IMR-90 (cell line): Measurements from ENCODE around the gene GABRB3. TPM values are rescaled to one million over a fixed set of nuclear protein-coding genes. Genes with fewer than 3 reads are reported as not detected.

Source experiments
- ATAC-seq: fragments of 200-7000 bp; cut with Tn5 transposase; 2 replicates; pipeline ENCODE4 v1.9.1; 2020; ENCODE audit warnings: low read depth, mild to moderate bottlenecking, moderate library complexity
- BruUV-seq: library from RNA; stranded (reverse); fragments of 400-500 nt; replicated peaks from 2 replicates; lab custom pipeline; 2021; lab: Mats Ljungman, UMichigan
- CTCF ChIA-PET: fragments of 300-600 bp; formaldehyde crosslinking; extraction: SDS; loops from one replicate; lab custom pipeline; 2021; ENCODE audit warnings: antibody characterized with exemption; lab: Yijun Ruan, JAX
- POLR2A ChIA-PET: fragments of 300-600 bp; sonication (Branson Sonifier 250); formaldehyde crosslinking; loops from one replicate; lab custom pipeline; 2022; ENCODE audit warnings: antibody characterized with exemption; ENCODE audit not compliant: unreplicated experiment; lab: Charles Lee
- DNase-seq: peaks from one replicate; pipeline ENCODE4 v3.0.0; 2013
- H2AFZ ChIP-seq: replicated peaks from 2 replicates; pipeline ENCODE3; 2013; ENCODE audit warnings: low read length, mild to moderate bottlenecking; ENCODE audit not compliant: poor library complexity
- H2AK5ac ChIP-seq: 2 replicates; pipeline ENCODE4 v1.6.1; 2013; ENCODE audit warnings: low read depth, low read length, inconsistent platforms
- H2AK9ac ChIP-seq: replicated peaks from 2 replicates; pipeline ENCODE3; 2013; ENCODE audit warnings: mild to moderate bottlenecking, low read depth, low read length, moderate library complexity; ENCODE audit not compliant: poor library complexity
- H2BK120ac ChIP-seq: 2 replicates; pipeline ENCODE4 v1.6.1; 2013; ENCODE audit warnings: low read depth, low read length, inconsistent platforms
- H2BK15ac ChIP-seq: 3 replicates; pipeline ENCODE4 v1.6.1; 2013; ENCODE audit warnings: low read depth, low read length, inconsistent platforms
- H2BK20ac ChIP-seq: 2 replicates; pipeline ENCODE4 v1.6.1; 2013; ENCODE audit warnings: low read depth, mild to moderate bottlenecking, inconsistent platforms, low read length, moderate library complexity
- H2BK5ac ChIP-seq: 2 replicates; pipeline ENCODE4 v1.6.1; 2013; ENCODE audit warnings: mild to moderate bottlenecking, low read depth, low read length, inconsistent platforms; ENCODE audit not compliant: poor library complexity, severe bottlenecking
- H3K14ac ChIP-seq: replicated peaks from 2 replicates; pipeline ENCODE4 v1.6.1; 2013; ENCODE audit warnings: low read depth, low read length, inconsistent platforms
- H3K18ac ChIP-seq: 2 replicates; pipeline ENCODE4 v1.6.1; 2013; ENCODE audit warnings: low read depth, low read length, control low read depth
- H3K23ac ChIP-seq: 2 replicates; pipeline ENCODE4 v1.6.1; 2013; ENCODE audit warnings: low read depth, low read length, inconsistent platforms
- H3K27ac ChIP-seq: 2 replicates; pipeline ENCODE4 v1.5.1; 2013; ENCODE audit warnings: mild to moderate bottlenecking, control low read depth, low read length; ENCODE audit not compliant: insufficient read depth
- H3K27me3 ChIP-seq: 2 replicates; pipeline ENCODE4 v1.6.1; 2013; ENCODE audit warnings: low read length; ENCODE audit not compliant: control insufficient read depth, insufficient read depth
- H3K36me3 ChIP-seq: 2 replicates; pipeline ENCODE4 v1.6.1; 2013; ENCODE audit warnings: low read length, mixed read lengths; ENCODE audit not compliant: control insufficient read depth, insufficient read depth
- H3K4ac ChIP-seq: 2 replicates; pipeline ENCODE4 v1.6.1; 2013; ENCODE audit warnings: low read depth, low read length, inconsistent platforms
- H3K4me1 ChIP-seq: 2 replicates; pipeline ENCODE4 v1.6.1; 2013; ENCODE audit warnings: low read length, mixed read lengths; ENCODE audit not compliant: control insufficient read depth, insufficient read depth
- H3K4me2 ChIP-seq: 2 replicates; pipeline ENCODE4 v1.6.1; 2013; ENCODE audit warnings: low read depth, mild to moderate bottlenecking, control low read depth, low read length, moderate library complexity
- H3K4me3 ChIP-seq: 2 replicates; pipeline ENCODE4 v1.5.1; 2013; ENCODE audit warnings: low read depth, mild to moderate bottlenecking, control low read depth, low read length, moderate library complexity; ENCODE audit not compliant: insufficient read depth
- H3K56ac ChIP-seq: 2 replicates; pipeline ENCODE4 v1.6.1; 2013; ENCODE audit warnings: low read length, inconsistent platforms; ENCODE audit not compliant: insufficient read depth; ENCODE audit errors: extremely low read depth
- H3K79me1 ChIP-seq, 2 experiments: 2 replicates each; pipeline ENCODE4 v1.6.1; 2013; ENCODE audit warnings: low read length in 2 of 2, inconsistent platforms in 1 of 2, low read depth in 1 of 2
- H3K9ac ChIP-seq: 2 replicates; pipeline ENCODE4 v1.6.1; 2013; ENCODE audit warnings: low read depth, low read length, control low read depth
- H3K9me1 ChIP-seq: 2 replicates; pipeline ENCODE4 v1.6.1; 2013; ENCODE audit warnings: low read length, inconsistent platforms; ENCODE audit not compliant: insufficient read depth
- H3K9me3 ChIP-seq: 2 replicates; pipeline ENCODE4 v1.6.1; 2013; ENCODE audit warnings: low read length; ENCODE audit not compliant: control insufficient read depth, insufficient read depth
- H4K20me1 ChIP-seq: 2 replicates; pipeline ENCODE4 v1.6.1; 2013; ENCODE audit warnings: low read length, inconsistent platforms; ENCODE audit not compliant: insufficient read depth
- H4K5ac ChIP-seq: 2 replicates; pipeline ENCODE4 v1.6.1; 2013; ENCODE audit warnings: mild to moderate bottlenecking, low read depth, low read length, control low read depth
- H4K8ac ChIP-seq, 2 experiments: 2 replicates each; pipeline ENCODE4 v1.6.1; 2013; ENCODE audit warnings: low read depth in 2 of 2, low read length in 2 of 2, control low read depth in 1 of 2, inconsistent platforms in 1 of 2
- H4K91ac ChIP-seq: 2 replicates; pipeline ENCODE4 v1.6.1; 2013; ENCODE audit warnings: low read depth, low read length, inconsistent platforms; ENCODE audit not compliant: insufficient read depth
- BHLHE40 ChIP-seq: fragments of 150-350 bp; IDR thresholded peaks from 2 replicates; pipeline ENCODE4 v1.6.1; 2016; ENCODE audit warnings: mild to moderate bottlenecking, low read depth, low read length
- CEBPB ChIP-seq: IDR thresholded peaks from 2 replicates; pipeline ENCODE4 v1.6.1; 2012; ENCODE audit warnings: low read depth, low read length, improper control_type of control experiment
- CHD1 ChIP-seq: IDR thresholded peaks from 2 replicates; pipeline ENCODE4 v1.6.1; 2012; ENCODE audit warnings: low read depth, low read length, improper control_type of control experiment
- FOS ChIP-seq: fragments of 150-350 bp; IDR thresholded peaks from 2 replicates; pipeline ENCODE4 v1.6.1; 2016; ENCODE audit warnings: low read depth, low read length
- MAFK ChIP-seq: IDR thresholded peaks from 2 replicates; pipeline ENCODE4 v1.6.1; 2012; ENCODE audit warnings: low read depth, low read length, improper control_type of control experiment
- MAZ ChIP-seq: IDR thresholded peaks from 2 replicates; pipeline ENCODE4 v1.6.1; 2012; ENCODE audit warnings: low read depth, mild to moderate bottlenecking, low read length, improper control_type of control experiment, moderate library complexity, borderline replicate concordance
- NFE2L2 ChIP-seq: fragments of 150-350 bp; IDR thresholded peaks from 2 replicates; pipeline ENCODE4 v1.6.1; 2016; ENCODE audit warnings: low read depth, mild to moderate bottlenecking, low read length
- POLR2A ChIP-seq: IDR thresholded peaks from 2 replicates; pipeline ENCODE4 v1.6.1; 2012; ENCODE audit warnings: mild to moderate bottlenecking, low read depth, low read length
- RAD21 ChIP-seq: IDR thresholded peaks from 2 replicates; pipeline ENCODE4 v1.6.1; 2012; ENCODE audit warnings: low read length, improper control_type of control experiment
- RCOR1 ChIP-seq: IDR thresholded peaks from 2 replicates; pipeline ENCODE4 v1.6.1; 2012; ENCODE audit warnings: mild to moderate bottlenecking, low read length, improper control_type of control experiment; ENCODE audit not compliant: insufficient replicate concordance
- SMC3 ChIP-seq: fragments of 150-350 bp; IDR thresholded peaks from 2 replicates; pipeline ENCODE4 v1.6.1; 2016; ENCODE audit warnings: low read depth, mild to moderate bottlenecking, antibody characterized with exemption, low read length, moderate library complexity
- WGBS, 2 experiments: methylation state at CpG; one replicate each; pipeline versions ENCODE4 v1.1.5 to v1.1.7; 2013; ENCODE audit warnings: missing lambda C conversion rate in 2 of 2; ENCODE audit not compliant: insufficient read length in 1 of 2; ENCODE audit errors: extremely low coverage in 2 of 2; 5-methylcytosine and 5-hydroxymethylcytosine counted together
- dilution Hi-C: fragments of 300-500 bp; cut with HindIII; formaldehyde crosslinking; loops from one replicate; pipeline ENCODE4 v1.14.3; 2018; ENCODE audit warnings: low sequenced_read_pairs; ENCODE audit not compliant: unreplicated experiment
- in situ Hi-C: fragments of 300-500 bp; cut with MboI; formaldehyde crosslinking; loops from 3 replicates; pipeline ENCODE4 v1.14.3; 2019; ENCODE audit warnings: low sequenced_read_pairs, inconsistent platforms, mixed read lengths
- intact Hi-C: fragments of 100-400 bp; cut with micrococcal nuclease; formaldehyde crosslinking; loops from 2 replicates; pipeline ENCODE4 v1.10.0; 2022
- polyA plus RNA-seq, 3 experiments: library from polyadenylated mRNA; depleted of rRNA; stranded (reverse); fragments of >200 nt; gene quantifications; 2 replicates each; pipeline ENCODE4 v1.2.3, GENCODE V29; 2012; ENCODE audit warnings: low replicate concordance in 1 of 3
- total RNA-seq: library from RNA; depleted of rRNA; stranded (reverse); fragments of >200 nt; gene quantifications from 2 replicates; pipeline ENCODE4 v1.2.3, GENCODE V29; 2012
- TF ChIP-seq, protein P1 (sequence below): conservative IDR thresholded peaks from 2 replicates; pipeline ENCODE4 v1.5.1; 2012; ENCODE audit warnings: mild to moderate bottlenecking, low read depth, low read length, improper control_type of control experiment
- TF ChIP-seq, protein P2 (sequence below): fragments of 150-350 bp; IDR thresholded peaks from 2 replicates; pipeline ENCODE4 v1.6.1; 2017; ENCODE audit warnings: mild to moderate bottlenecking, antibody characterized with exemption, low read length, low read depth

The GABRB3 gene
- total and polyA plus RNA-seq, 2 of the 4 experiments (the other 2 are of a cell fraction) = 0.36 to 0.54 TPM

DNA sequence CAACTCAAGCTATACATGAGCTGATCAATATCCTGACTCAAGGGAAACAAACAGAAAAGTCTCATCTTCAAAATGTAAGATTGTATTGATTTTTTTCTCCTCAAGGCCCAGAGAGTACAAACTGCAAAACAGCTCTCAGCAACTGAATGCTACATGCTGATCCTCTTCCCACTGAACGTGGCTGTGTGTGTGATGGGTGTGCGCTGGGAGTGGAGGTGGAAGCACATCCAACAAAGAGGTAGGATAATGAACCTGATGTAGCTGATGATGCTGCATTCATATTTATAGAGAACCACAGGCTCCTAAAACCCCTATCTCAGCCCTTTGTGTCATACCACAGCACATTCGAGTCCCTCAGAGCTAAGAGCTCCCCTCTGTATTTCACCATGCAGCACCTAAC, 56.8 kb downstream of the GABRB3 start:
- Histone ChIP-seq H3K9me1 (no peaks in the 10 kb centered on the region), H3K36me3 (no peaks in the 10 kb centered on the region), H2BK5ac (no peak overlapping the region), H2AFZ (no peak overlapping the region), H3K23ac (no peak overlapping the region), H4K5ac (no peak overlapping the region), H3K79me1 (no peaks in the 10 kb centered on the region), H3K9me3 (peaks cover 40% of the 10 kb centered on the region), H3K27ac (no peak overlapping the region), H2AK9ac (no peak overlapping the region), H4K91ac (no peak overlapping the region), H3K56ac (no peak overlapping the region), H2BK20ac (no peak overlapping the region), H2BK15ac (no peak overlapping the region), H2BK120ac (no peak overlapping the region), H3K4me2 (no peak overlapping the region), H3K4me3 (no peak overlapping the region), H3K4ac (no peak overlapping the region), H3K18ac (no peak overlapping the region), H4K8ac (no peak overlapping the region), H3K9ac (no peak overlapping the region), H4K20me1 (no peaks in the 10 kb centered on the region), H3K27me3 (no peaks in the 10 kb centered on the region), H2AK5ac (no peak overlapping the region), H3K4me1 (no peaks in the 10 kb centered on the region), H3K14ac (no peak overlapping the region)
- POLR2A ChIA-PET = no interaction called here
- no peak for DNase-seq
- 0% methylated on average over 1 of the region's 3 CpGs; no CpG with 5 or more reads in 1 of the 2 experiments for WGBS, 2 experiments
- no peak for ATAC-seq
- no TSS peak for BruUV-seq
- dilution Hi-C loops = no loop called here
- in situ Hi-C loops = no loop called here
- TF ChIP-seq CEBPB (no peak), NFE2L2 (no peak), FOS (no peak), CHD1 (no peak), SMC3 (no peak), BHLHE40 (no peak), RAD21 (no peak), MAZ (no peak), MAFK (no peak), RCOR1 (no peak), POLR2A (no peak)
- TF ChIP-seq, protein P1, sequence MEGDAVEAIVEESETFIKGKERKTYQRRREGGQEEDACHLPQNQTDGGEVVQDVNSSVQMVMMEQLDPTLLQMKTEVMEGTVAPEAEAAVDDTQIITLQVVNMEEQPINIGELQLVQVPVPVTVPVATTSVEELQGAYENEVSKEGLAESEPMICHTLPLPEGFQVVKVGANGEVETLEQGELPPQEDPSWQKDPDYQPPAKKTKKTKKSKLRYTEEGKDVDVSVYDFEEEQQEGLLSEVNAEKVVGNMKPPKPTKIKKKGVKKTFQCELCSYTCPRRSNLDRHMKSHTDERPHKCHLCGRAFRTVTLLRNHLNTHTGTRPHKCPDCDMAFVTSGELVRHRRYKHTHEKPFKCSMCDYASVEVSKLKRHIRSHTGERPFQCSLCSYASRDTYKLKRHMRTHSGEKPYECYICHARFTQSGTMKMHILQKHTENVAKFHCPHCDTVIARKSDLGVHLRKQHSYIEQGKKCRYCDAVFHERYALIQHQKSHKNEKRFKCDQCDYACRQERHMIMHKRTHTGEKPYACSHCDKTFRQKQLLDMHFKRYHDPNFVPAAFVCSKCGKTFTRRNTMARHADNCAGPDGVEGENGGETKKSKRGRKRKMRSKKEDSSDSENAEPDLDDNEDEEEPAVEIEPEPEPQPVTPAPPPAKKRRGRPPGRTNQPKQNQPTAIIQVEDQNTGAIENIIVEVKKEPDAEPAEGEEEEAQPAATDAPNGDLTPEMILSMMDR = no peak
- TF ChIP-seq, protein P2, sequence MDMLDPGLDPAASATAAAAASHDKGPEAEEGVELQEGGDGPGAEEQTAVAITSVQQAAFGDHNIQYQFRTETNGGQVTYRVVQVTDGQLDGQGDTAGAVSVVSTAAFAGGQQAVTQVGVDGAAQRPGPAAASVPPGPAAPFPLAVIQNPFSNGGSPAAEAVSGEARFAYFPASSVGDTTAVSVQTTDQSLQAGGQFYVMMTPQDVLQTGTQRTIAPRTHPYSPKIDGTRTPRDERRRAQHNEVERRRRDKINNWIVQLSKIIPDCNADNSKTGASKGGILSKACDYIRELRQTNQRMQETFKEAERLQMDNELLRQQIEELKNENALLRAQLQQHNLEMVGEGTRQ = no peak
- intact Hi-C loops = no loop called here
- CTCF ChIA-PET = no interaction called here
